HG03378 (cell line): ENCODE data around the gene SLC28A3.
A peak's percentile ranks its signal among the peaks of the same experiment; 100 is the strongest.

Experiments
- ATAC-seq: cut with Tn5 transposase; IDR thresholded peaks from one replicate; pipeline ENCODE4 v1.9.1; 2021; ENCODE audit warnings: mild to moderate bottlenecking, moderate library complexity; ENCODE audit not compliant: unreplicated experiment

The SLC28A3 gene

GRCh38 chr9:84300271-84300670, 40.3 kb downstream of the SLC28A3 start:
- no peak for ATAC-seq

- ATAC-seq, result no peak
Measured at GRCh38 chr9:84297162-84297821, 43.3 kb downstream of the SLC28A3 start.

DNA sequence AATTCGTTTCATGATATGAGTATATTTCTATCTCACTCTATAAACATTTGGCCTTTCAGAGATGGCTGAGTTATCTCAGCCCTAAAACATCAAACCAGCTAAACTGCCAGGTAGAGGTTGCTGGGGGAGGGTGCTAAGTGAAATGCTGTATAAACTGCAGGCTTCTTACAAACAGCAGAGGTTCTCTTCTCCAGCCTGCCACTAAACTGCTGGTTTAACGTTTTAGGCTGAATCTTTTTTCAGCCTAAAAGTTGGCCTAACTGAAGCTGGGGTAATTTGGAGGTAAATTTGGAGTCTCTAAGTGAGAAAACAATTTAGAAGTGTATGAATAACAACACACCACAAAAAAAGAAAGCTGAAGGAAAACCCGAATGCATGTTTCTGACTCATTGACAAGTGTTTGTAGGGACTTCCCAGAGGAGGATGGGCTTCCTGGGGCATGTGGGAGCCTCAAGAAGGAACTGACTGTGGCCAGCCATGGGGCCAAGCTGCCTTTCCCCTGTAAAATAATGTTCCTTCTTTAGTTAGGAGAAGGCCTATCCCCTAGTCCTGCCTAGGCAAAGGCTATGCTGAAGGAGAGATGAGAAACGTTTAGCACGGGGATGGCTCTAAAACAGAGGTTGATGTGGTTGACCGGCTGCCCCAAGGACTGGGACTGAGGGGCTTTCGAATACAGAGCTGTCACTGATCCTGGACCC, 44.3 kb downstream of the SLC28A3 start:
- ATAC-seq, result peak; percentile 64

- ATAC-seq, result no peak
Measured at GRCh38 chr9:84294241-84294950, 46.2 kb downstream of the SLC28A3 start.

DNA sequence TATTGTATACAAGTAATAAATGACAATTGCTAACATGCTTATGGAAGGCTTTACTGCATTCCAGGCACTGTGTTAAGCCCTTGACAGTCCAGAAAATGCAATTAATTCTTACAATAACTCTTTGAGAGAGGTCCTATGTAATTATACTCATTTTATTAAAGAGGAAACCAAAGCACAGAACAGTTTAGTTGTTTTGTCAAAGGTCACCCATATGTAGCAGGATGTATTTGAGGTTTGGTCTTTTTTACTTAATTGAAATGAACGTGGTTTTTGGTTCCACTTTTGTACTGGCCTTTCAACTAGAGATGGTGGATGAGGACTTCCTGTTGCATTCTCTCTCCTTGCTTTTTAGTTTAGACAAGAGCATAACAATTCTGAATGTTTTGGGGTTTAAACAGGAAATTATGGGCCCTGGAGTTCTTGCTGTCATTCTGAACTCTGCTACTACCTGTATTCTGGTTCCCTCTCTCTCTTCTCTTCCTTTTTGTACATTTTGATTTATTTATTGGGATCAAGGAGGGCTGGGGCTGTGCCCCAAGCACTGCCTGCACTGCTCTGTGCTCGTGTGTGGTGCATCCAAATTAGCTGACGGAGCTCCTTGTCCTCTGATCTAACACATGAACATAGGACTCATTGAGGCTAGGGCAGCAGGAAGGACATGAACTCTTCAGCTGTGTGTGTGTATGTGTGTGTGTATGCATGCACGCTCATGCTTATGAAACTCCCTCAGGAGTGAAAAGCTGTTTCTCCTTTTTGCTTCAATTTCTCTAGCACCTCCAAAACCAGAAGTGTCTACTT, 47.4 kb downstream of the SLC28A3 start:
- peak; percentile 53 for ATAC-seq

GRCh38 chr9:84285381-84285780, 55.2 kb downstream of the SLC28A3 start:
- ATAC-seq, result no peak

GRCh38 chr9:84283946-84284345, 56.6 kb downstream of the SLC28A3 start:
- no peak for ATAC-seq

DNA sequence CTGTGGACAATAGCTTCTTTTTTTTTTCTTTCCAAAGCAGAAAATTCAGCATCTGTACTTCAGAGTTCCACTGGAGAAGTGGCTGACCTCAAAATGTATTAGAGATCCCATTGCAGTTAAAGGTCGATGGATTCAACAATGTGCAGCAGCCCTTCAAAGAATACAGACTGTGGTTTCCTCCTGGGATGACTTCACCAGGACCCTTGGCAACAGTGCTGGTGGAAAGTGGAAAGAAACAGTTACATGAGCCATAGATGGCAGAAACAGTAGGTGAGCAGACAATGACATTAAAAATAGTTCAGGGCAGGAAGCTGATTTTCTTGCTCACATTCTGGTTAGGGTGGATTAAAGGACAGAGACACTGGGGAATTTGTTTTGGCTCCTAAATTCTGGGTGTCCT, 62.4 kb downstream of the SLC28A3 start:
- ATAC-seq, result no peak

- no peak for ATAC-seq
Measured at GRCh38 chr9:84277646-84278045, 62.9 kb downstream of the SLC28A3 start.

DNA sequence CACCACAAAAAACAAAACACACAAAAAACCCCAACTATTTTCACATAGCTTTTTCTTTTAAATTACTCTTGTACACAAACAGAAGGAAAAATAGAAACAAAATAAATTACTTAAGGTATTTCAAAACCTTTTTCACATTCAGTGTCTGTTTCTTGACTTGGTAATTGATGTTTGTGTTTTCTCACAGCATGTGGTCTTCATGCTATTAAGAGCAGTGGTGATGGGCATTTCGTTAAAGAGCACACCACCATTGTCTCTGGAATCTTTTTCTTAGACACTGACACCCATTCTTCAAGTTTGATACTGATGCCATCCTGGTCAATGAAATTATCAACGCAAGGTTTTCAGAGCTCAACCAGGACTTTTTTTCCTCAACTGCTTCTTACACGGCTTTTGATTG, 63.8 kb downstream of the SLC28A3 start:
- ATAC-seq, result no peak

DNA sequence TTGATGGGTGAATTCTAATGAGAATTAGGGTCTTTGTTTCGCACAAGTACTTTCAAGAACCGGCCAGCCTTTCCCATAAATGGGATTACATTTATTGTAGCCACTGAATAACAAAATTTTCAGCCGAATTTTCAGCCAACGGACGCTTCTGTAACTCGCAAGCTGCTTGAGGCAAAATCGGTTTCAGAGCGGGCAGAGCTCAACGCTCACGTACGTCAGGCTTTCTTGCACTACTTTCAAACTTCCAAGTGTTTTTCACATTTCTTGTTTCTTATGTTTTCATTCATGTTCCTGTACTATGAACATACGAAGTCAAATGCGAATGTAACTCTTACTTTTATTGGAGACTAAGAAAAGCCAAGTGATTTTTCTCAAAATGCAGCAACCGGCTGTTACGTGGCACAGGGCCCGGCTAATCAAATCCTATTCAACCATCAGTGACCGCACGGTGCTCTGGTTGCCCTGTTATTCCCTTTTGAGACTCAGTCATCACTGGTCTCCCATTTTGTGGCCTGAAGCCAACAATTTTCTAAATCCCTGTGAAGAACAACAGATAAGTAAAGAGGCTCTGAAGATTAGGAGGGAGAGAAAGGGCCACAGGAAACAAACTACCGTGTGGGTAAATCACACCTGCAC, 68.5 kb downstream of the SLC28A3 start:
- no peak for ATAC-seq

- peak; percentile 86 for ATAC-seq
Measured at GRCh38 chr9:84271531-84271900, 69.0 kb downstream of the SLC28A3 start.

- ATAC-seq, result peak; percentile 28
Measured at GRCh38 chr9:84270847-84271530, 69.6 kb downstream of the SLC28A3 start.

DNA sequence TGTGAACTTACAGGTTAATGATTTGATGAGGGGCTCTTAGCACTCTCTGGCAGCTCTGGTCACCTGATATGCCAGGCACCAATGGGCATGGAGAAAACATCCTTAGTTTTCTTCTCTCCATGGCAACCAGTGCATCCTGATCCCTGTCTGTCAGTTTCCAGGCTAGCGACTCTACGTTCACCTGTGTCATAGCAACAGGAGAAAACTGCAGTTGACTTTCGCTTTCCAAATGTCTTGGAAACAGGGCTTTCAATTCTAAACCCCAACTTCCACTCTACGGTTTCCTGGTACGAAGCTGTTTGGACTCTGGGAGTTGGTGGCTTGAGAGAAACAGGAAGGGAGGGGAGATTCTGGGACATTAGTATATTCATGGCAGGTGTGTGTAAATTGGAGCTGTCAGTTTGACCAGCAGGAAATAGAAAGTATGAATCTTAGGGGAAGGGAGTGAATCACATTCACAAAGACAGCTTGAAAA, 74.4 kb downstream of the SLC28A3 start:
- no peak for ATAC-seq

- ATAC-seq, result no peak
Measured at GRCh38 chr9:84264307-84265029, 76.1 kb downstream of the SLC28A3 start.

DNA sequence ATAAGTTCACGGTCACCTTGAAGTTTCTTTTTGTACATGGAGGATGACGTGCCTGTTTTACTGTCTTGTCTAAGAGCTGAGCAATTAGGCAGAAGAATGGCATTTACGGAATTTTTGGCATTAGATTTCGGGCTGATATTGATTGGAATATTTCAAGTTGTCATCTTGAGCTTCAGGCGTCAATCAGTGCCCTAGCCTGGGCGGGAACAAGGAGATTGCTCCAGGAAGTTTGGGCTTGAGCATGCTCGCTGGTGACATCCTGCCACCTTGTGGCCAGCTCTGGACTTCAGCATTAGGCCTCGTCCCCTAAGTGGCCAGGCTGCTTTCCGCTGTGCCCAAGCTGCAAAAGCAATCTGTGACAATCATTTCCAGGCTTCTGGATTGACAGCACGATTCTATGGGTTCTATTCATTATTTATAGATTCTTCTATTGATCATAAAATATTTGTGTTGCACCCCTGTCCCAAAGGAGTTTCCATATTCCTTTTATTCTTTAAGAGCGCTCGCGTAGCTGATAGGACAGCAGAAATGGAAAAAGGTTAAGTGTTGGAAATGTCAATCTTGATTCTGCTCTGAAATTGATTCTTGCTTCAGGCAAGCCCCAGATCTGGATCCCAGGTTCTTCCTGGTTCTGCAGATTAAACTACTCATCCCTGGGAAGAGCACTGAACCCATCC, 79.3 kb downstream of the SLC28A3 start:
- ATAC-seq, result peak; percentile 68

DNA sequence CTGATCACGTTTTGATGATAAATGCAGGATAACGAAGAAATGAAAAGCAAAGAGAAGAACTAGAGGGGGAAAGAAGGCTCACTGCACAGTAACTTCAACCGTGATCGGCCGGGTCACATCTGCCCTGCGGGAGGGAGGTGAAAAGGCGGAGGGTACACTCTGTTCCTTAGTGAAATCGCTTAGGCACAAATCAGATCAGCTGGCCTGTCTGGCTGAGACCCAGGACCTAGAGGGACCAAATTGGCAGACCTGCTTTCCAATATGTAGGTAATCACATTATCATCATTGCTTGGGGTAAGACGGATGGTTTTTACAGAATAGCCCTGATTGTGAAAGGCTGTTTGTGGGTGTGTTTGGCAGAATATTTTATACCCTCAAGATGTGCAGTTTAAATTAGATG, 82.2 kb downstream of the SLC28A3 start:
- ATAC-seq, result no peak

- ATAC-seq, result no peak
Measured at GRCh38 chr9:84255696-84256095, 84.9 kb downstream of the SLC28A3 start.

- ATAC-seq, result no peak
Measured at GRCh38 chr9:84254972-84255371, 85.6 kb downstream of the SLC28A3 start.
